IMR-90 (cell line): ENCODE results near the gene COL9A2. TPM values are rescaled to one million over a fixed set of nuclear protein-coding genes. Genes with fewer than 3 reads are reported as not detected.

Source experiments
- ATAC-seq: fragments of 200-7000 bp; cut with Tn5 transposase; 2 replicates; pipeline ENCODE4 v1.9.1; 2020; ENCODE audit warnings: low read depth, mild to moderate bottlenecking, moderate library complexity
- BruUV-seq: library from RNA; stranded (reverse); fragments of 400-500 nt; replicated peaks from 2 replicates; lab custom pipeline; 2021; lab: Mats Ljungman, UMichigan
- CTCF ChIA-PET: fragments of 300-600 bp; formaldehyde crosslinking; extraction: SDS; loops from one replicate; lab custom pipeline; 2021; ENCODE audit warnings: antibody characterized with exemption; lab: Yijun Ruan, JAX
- POLR2A ChIA-PET: fragments of 300-600 bp; sonication (Branson Sonifier 250); formaldehyde crosslinking; loops from one replicate; lab custom pipeline; 2022; ENCODE audit warnings: antibody characterized with exemption; ENCODE audit not compliant: unreplicated experiment; lab: Charles Lee
- DNase-seq: peaks from one replicate; pipeline ENCODE4 v3.0.0; 2013
- H2AFZ ChIP-seq: replicated peaks from 2 replicates; pipeline ENCODE3; 2013; ENCODE audit warnings: low read length, mild to moderate bottlenecking; ENCODE audit not compliant: poor library complexity
- H2AK5ac ChIP-seq: 2 replicates; pipeline ENCODE4 v1.6.1; 2013; ENCODE audit warnings: low read depth, low read length, inconsistent platforms
- H2AK9ac ChIP-seq: replicated peaks from 2 replicates; pipeline ENCODE3; 2013; ENCODE audit warnings: mild to moderate bottlenecking, low read depth, low read length, moderate library complexity; ENCODE audit not compliant: poor library complexity
- H2BK120ac ChIP-seq: 2 replicates; pipeline ENCODE4 v1.6.1; 2013; ENCODE audit warnings: low read depth, low read length, inconsistent platforms
- H2BK15ac ChIP-seq: 3 replicates; pipeline ENCODE4 v1.6.1; 2013; ENCODE audit warnings: low read depth, low read length, inconsistent platforms
- H2BK20ac ChIP-seq: 2 replicates; pipeline ENCODE4 v1.6.1; 2013; ENCODE audit warnings: low read depth, mild to moderate bottlenecking, inconsistent platforms, low read length, moderate library complexity
- H2BK5ac ChIP-seq: 2 replicates; pipeline ENCODE4 v1.6.1; 2013; ENCODE audit warnings: mild to moderate bottlenecking, low read depth, low read length, inconsistent platforms; ENCODE audit not compliant: poor library complexity, severe bottlenecking
- H3K14ac ChIP-seq: replicated peaks from 2 replicates; pipeline ENCODE4 v1.6.1; 2013; ENCODE audit warnings: low read depth, low read length, inconsistent platforms
- H3K18ac ChIP-seq: 2 replicates; pipeline ENCODE4 v1.6.1; 2013; ENCODE audit warnings: low read depth, low read length, control low read depth
- H3K23ac ChIP-seq: 2 replicates; pipeline ENCODE4 v1.6.1; 2013; ENCODE audit warnings: low read depth, low read length, inconsistent platforms
- H3K27ac ChIP-seq: 2 replicates; pipeline ENCODE4 v1.5.1; 2013; ENCODE audit warnings: mild to moderate bottlenecking, control low read depth, low read length; ENCODE audit not compliant: insufficient read depth
- H3K27me3 ChIP-seq: 2 replicates; pipeline ENCODE4 v1.6.1; 2013; ENCODE audit warnings: low read length; ENCODE audit not compliant: control insufficient read depth, insufficient read depth
- H3K36me3 ChIP-seq: 2 replicates; pipeline ENCODE4 v1.6.1; 2013; ENCODE audit warnings: low read length, mixed read lengths; ENCODE audit not compliant: control insufficient read depth, insufficient read depth
- H3K4ac ChIP-seq: 2 replicates; pipeline ENCODE4 v1.6.1; 2013; ENCODE audit warnings: low read depth, low read length, inconsistent platforms
- H3K4me1 ChIP-seq: 2 replicates; pipeline ENCODE4 v1.6.1; 2013; ENCODE audit warnings: low read length, mixed read lengths; ENCODE audit not compliant: control insufficient read depth, insufficient read depth
- H3K4me2 ChIP-seq: 2 replicates; pipeline ENCODE4 v1.6.1; 2013; ENCODE audit warnings: low read depth, mild to moderate bottlenecking, control low read depth, low read length, moderate library complexity
- H3K4me3 ChIP-seq: 2 replicates; pipeline ENCODE4 v1.5.1; 2013; ENCODE audit warnings: low read depth, mild to moderate bottlenecking, control low read depth, low read length, moderate library complexity; ENCODE audit not compliant: insufficient read depth
- H3K56ac ChIP-seq: 2 replicates; pipeline ENCODE4 v1.6.1; 2013; ENCODE audit warnings: low read length, inconsistent platforms; ENCODE audit not compliant: insufficient read depth; ENCODE audit errors: extremely low read depth
- H3K79me1 ChIP-seq, 2 experiments: 2 replicates each; pipeline ENCODE4 v1.6.1; 2013; ENCODE audit warnings: low read length in 2 of 2, inconsistent platforms in 1 of 2, low read depth in 1 of 2
- H3K9ac ChIP-seq: 2 replicates; pipeline ENCODE4 v1.6.1; 2013; ENCODE audit warnings: low read depth, low read length, control low read depth
- H3K9me1 ChIP-seq: 2 replicates; pipeline ENCODE4 v1.6.1; 2013; ENCODE audit warnings: low read length, inconsistent platforms; ENCODE audit not compliant: insufficient read depth
- H3K9me3 ChIP-seq: 2 replicates; pipeline ENCODE4 v1.6.1; 2013; ENCODE audit warnings: low read length; ENCODE audit not compliant: control insufficient read depth, insufficient read depth
- H4K20me1 ChIP-seq: 2 replicates; pipeline ENCODE4 v1.6.1; 2013; ENCODE audit warnings: low read length, inconsistent platforms; ENCODE audit not compliant: insufficient read depth
- H4K5ac ChIP-seq: 2 replicates; pipeline ENCODE4 v1.6.1; 2013; ENCODE audit warnings: mild to moderate bottlenecking, low read depth, low read length, control low read depth
- H4K8ac ChIP-seq, 2 experiments: 2 replicates each; pipeline ENCODE4 v1.6.1; 2013; ENCODE audit warnings: low read depth in 2 of 2, low read length in 2 of 2, control low read depth in 1 of 2, inconsistent platforms in 1 of 2
- H4K91ac ChIP-seq: 2 replicates; pipeline ENCODE4 v1.6.1; 2013; ENCODE audit warnings: low read depth, low read length, inconsistent platforms; ENCODE audit not compliant: insufficient read depth
- BHLHE40 ChIP-seq: fragments of 150-350 bp; IDR thresholded peaks from 2 replicates; pipeline ENCODE4 v1.6.1; 2016; ENCODE audit warnings: mild to moderate bottlenecking, low read depth, low read length
- CEBPB ChIP-seq: IDR thresholded peaks from 2 replicates; pipeline ENCODE4 v1.6.1; 2012; ENCODE audit warnings: low read depth, low read length, improper control_type of control experiment
- MAFK ChIP-seq: IDR thresholded peaks from 2 replicates; pipeline ENCODE4 v1.6.1; 2012; ENCODE audit warnings: low read depth, low read length, improper control_type of control experiment
- MXI1 ChIP-seq: IDR thresholded peaks from 2 replicates; pipeline ENCODE4 v1.6.1; 2012; ENCODE audit warnings: low read depth, mild to moderate bottlenecking, low read length, moderate library complexity, borderline replicate concordance
- NFE2L2 ChIP-seq: fragments of 150-350 bp; IDR thresholded peaks from 2 replicates; pipeline ENCODE4 v1.6.1; 2016; ENCODE audit warnings: low read depth, mild to moderate bottlenecking, low read length
- RAD21 ChIP-seq: IDR thresholded peaks from 2 replicates; pipeline ENCODE4 v1.6.1; 2012; ENCODE audit warnings: low read length, improper control_type of control experiment
- WGBS, 2 experiments: methylation state at CpG; one replicate each; pipeline versions ENCODE4 v1.1.5 to v1.1.7; 2013; ENCODE audit warnings: missing lambda C conversion rate in 2 of 2; ENCODE audit not compliant: insufficient read length in 1 of 2; ENCODE audit errors: extremely low coverage in 2 of 2; 5-methylcytosine and 5-hydroxymethylcytosine counted together
- dilution Hi-C: fragments of 300-500 bp; cut with HindIII; formaldehyde crosslinking; loops from one replicate; pipeline ENCODE4 v1.14.3; 2018; ENCODE audit warnings: low sequenced_read_pairs; ENCODE audit not compliant: unreplicated experiment
- in situ Hi-C: fragments of 300-500 bp; cut with MboI; formaldehyde crosslinking; loops from 3 replicates; pipeline ENCODE4 v1.14.3; 2019; ENCODE audit warnings: low sequenced_read_pairs, inconsistent platforms, mixed read lengths
- intact Hi-C: fragments of 100-400 bp; cut with micrococcal nuclease; formaldehyde crosslinking; loops from 2 replicates; pipeline ENCODE4 v1.10.0; 2022
- polyA plus RNA-seq, 3 experiments: library from polyadenylated mRNA; depleted of rRNA; stranded (reverse); fragments of >200 nt; gene quantifications; 2 replicates each; pipeline ENCODE4 v1.2.3, GENCODE V29; 2012; ENCODE audit warnings: low replicate concordance in 1 of 3
- total RNA-seq: library from RNA; depleted of rRNA; stranded (reverse); fragments of >200 nt; gene quantifications from 2 replicates; pipeline ENCODE4 v1.2.3, GENCODE V29; 2012
- TF ChIP-seq, protein P1 (sequence below): fragments of 150-350 bp; IDR thresholded peaks from 2 replicates; pipeline ENCODE4 v1.6.1; 2017; ENCODE audit warnings: mild to moderate bottlenecking, antibody characterized with exemption, low read length, low read depth

Gene COL9A2
- total and polyA plus RNA-seq, 2 of the 4 experiments (the other 2 are of a cell fraction), result 0.90 to 1.6 TPM

DNA sequence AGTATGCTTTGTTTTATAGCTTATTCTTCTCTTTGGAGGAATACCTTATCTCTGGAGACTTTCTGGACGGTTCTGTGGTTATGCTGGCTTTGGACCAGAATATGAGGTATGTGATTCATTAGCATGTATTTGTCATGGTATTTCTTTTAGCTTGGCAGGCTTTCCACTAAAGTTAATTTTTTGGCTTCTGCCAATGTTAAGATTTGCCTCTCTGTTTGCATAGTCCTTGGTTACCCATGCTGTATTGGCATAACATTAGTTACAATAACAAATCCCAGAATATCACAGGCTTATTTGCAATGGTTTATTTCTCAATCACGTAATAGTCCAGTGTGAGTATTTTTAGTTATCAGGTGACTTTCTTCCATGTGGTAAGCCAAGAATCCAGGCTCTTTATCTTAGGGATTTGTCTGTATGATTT lies 49.3 kb downstream of the COL9A2 start:
- H3K4me3 ChIP-seq, result no peak overlapping the region
- peak overlapping the region; percentile 53; the same call in 1 of the 2 replicates for H3K4me2 ChIP-seq
- ChIA-PET CTCF (interaction anchor here (1.0 to 1.4 kb wide), 2 partner anchors 47 to 71 kb away, joined by 4 read pairs; no protein-coding TSS in a partner anchor), POLR2A (no interaction called here)
- H2AFZ ChIP-seq, result no peak overlapping the region
- H3K27me3 ChIP-seq, result no peaks in the 10 kb centered on the region
- TF ChIP-seq RAD21 (0 out of 2 replicates have a peak, but pooled peaks have one; percentile 4), NFE2L2 (no peak), CEBPB (peak; percentile 93), BHLHE40 (peak; percentile 56; the same call in 1 of the 2 replicates), MAFK (0 out of 2 replicates have a peak, but pooled peaks have one; percentile 12), MXI1 (no peak)
- TF ChIP-seq, protein P1, sequence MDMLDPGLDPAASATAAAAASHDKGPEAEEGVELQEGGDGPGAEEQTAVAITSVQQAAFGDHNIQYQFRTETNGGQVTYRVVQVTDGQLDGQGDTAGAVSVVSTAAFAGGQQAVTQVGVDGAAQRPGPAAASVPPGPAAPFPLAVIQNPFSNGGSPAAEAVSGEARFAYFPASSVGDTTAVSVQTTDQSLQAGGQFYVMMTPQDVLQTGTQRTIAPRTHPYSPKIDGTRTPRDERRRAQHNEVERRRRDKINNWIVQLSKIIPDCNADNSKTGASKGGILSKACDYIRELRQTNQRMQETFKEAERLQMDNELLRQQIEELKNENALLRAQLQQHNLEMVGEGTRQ, result peak; percentile 58
- WGBS, 2 experiments, result 0% methylated on average over 1 of the region's 2 CpGs; no CpG with 5 or more reads in 1 of the 2 experiments
- no peak overlapping the region for H3K23ac ChIP-seq
- ATAC-seq (peak; percentile 85), DNase-seq (peak; percentile 97)
- no peak overlapping the region for H2BK20ac ChIP-seq
- no peak overlapping the region for H4K91ac ChIP-seq
- H2AK9ac ChIP-seq, result no peak overlapping the region
- dilution Hi-C loops (no loop called here), in situ Hi-C loops (no loop called here), intact Hi-C loops (no loop called here)
- no peak overlapping the region for H4K5ac ChIP-seq
- H2BK15ac ChIP-seq, result no peak overlapping the region
- peaks cover 7% of the 10 kb centered on the region for H3K4me1 ChIP-seq
- no peak overlapping the region for H3K14ac ChIP-seq
- H3K18ac ChIP-seq, result no peak overlapping the region
- H3K36me3 ChIP-seq, result peaks cover 25% of the 10 kb centered on the region
- no peak overlapping the region for H2AK5ac ChIP-seq
- H3K56ac ChIP-seq, result no peak overlapping the region
- H3K27ac ChIP-seq, result peak overlapping the region; percentile 77; the same call in 1 of the 2 replicates
- no peak overlapping the region for H3K9ac ChIP-seq
- no TSS peak for BruUV-seq
- peak overlapping the region; percentile 23 for H2BK5ac ChIP-seq
- no peak overlapping the region for H2BK120ac ChIP-seq
- no peaks in the 10 kb centered on the region for H3K9me3 ChIP-seq
- no peak overlapping the region for H4K8ac ChIP-seq
- peaks cover 24 to 58% of the 10 kb centered on the region in 2 experiments for H3K79me1 ChIP-seq
- peaks cover 14% of the 10 kb centered on the region for H3K9me1 ChIP-seq
- peaks cover 9% of the 10 kb centered on the region for H4K20me1 ChIP-seq
- no peak overlapping the region for H3K4ac ChIP-seq
